HepG2 (cell line): ENCODE measurements around the gene CDHR5. TPM values are rescaled to one million over a fixed set of nuclear protein-coding genes. Genes with fewer than 3 reads are reported as not detected.

Source experiments
- AKAP8 ChIP-seq: sonication (generic); formaldehyde crosslinking; IDR thresholded peaks from 2 replicates; pipeline ENCODE4 v1.5.1; 2020; ENCODE audit warnings: mild to moderate bottlenecking, missing genetic modification reagents
- DZIP1 ChIP-seq: sonication (generic); formaldehyde crosslinking; IDR thresholded peaks from 2 replicates; pipeline ENCODE4 v1.5.0; 2020; ENCODE audit warnings: mild to moderate bottlenecking, missing genetic modification reagents
- ELF3 ChIP-seq: IDR thresholded peaks from 2 replicates; pipeline ENCODE4 v1.6.1; 2016; ENCODE audit warnings: missing genetic modification reagents, missing compliant biosample characterization
- KDM5A ChIP-seq: fragments of 200-600 bp; sonication (generic); IDR thresholded peaks from 2 replicates; pipeline ENCODE4 v1.7.0; 2018; ENCODE audit warnings: antibody characterized with exemption, mild to moderate bottlenecking, low read length, borderline replicate concordance
- KLF13 ChIP-seq: sonication (generic); formaldehyde crosslinking; IDR thresholded peaks from 2 replicates; pipeline ENCODE4 v1.4.0; 2020; ENCODE audit warnings: mild to moderate bottlenecking, missing genetic modification reagents
- KLF6 ChIP-seq: IDR thresholded peaks from 2 replicates; pipeline ENCODE4 v1.8.0; 2016; ENCODE audit warnings: missing biosample characterization, missing genetic modification reagents
- MYC ChIP-seq: sonication (generic); formaldehyde crosslinking; IDR thresholded peaks from 2 replicates; pipeline ENCODE4 v1.9.0; 2021; ENCODE audit warnings: missing genetic modification reagents, borderline replicate concordance
- MYPOP ChIP-seq: sonication (generic); formaldehyde crosslinking; IDR thresholded peaks from 2 replicates; pipeline ENCODE4 v1.8.1; 2023; ENCODE audit warnings: mild to moderate bottlenecking, moderate library complexity, missing genetic modification reagents
- PBX3 ChIP-seq: sonication (generic); formaldehyde crosslinking; IDR thresholded peaks from 2 replicates; pipeline ENCODE4 v1.8.1; 2023; ENCODE audit warnings: missing genetic modification reagents, inconsistent platforms, borderline replicate concordance
- POLR2AphosphoS5 ChIP-seq: IDR thresholded peaks from 2 replicates; pipeline ENCODE4 v1.6.1; 2012; ENCODE audit warnings: low read depth, low read length
- SP2 ChIP-seq: sonication (generic); formaldehyde crosslinking; IDR thresholded peaks from 2 replicates; pipeline ENCODE4 v1.5.1; 2020; ENCODE audit warnings: mild to moderate bottlenecking, missing genetic modification reagents
- SRSF4 ChIP-seq: fragments of 200-400 bp; formaldehyde crosslinking; IDR thresholded peaks from one replicate; pipeline ENCODE4 v1.6.1; 2018; ENCODE audit warnings: mild to moderate bottlenecking, low read depth, low read length, moderate library complexity; ENCODE audit not compliant: poor library complexity, severe bottlenecking
- TOPORS ChIP-seq: sonication (generic); formaldehyde crosslinking; IDR thresholded peaks from 2 replicates; pipeline ENCODE4 v1.8.0; 2023; ENCODE audit warnings: mild to moderate bottlenecking, missing genetic modification reagents
- TSC22D2 ChIP-seq: sonication (generic); formaldehyde crosslinking; IDR thresholded peaks from 2 replicates; pipeline ENCODE4 v1.5.1; 2020; ENCODE audit warnings: missing genetic modification reagents, mild to moderate bottlenecking, borderline replicate concordance
- ZNF12 ChIP-seq: sonication (generic); formaldehyde crosslinking; IDR thresholded peaks from 2 replicates; pipeline ENCODE4 v1.5.0; 2020; ENCODE audit warnings: missing genetic modification reagents
- ZNF563 ChIP-seq: sonication (generic); formaldehyde crosslinking; IDR thresholded peaks from 2 replicates; pipeline ENCODE4 v1.8.0; 2022; ENCODE audit warnings: mild to moderate bottlenecking, moderate library complexity, missing genetic modification reagents
- polyA plus RNA-seq, 8 experiments: library from polyadenylated mRNA; depleted of rRNA in 3 of 8; stranded (reverse) in 7 of 8; unstranded in 1 of 8; fragments of >200 nt; fragmentation: Illumina TruSeq in 4 of 8; extraction: Trizol in 4 of 8; gene quantifications; 2 replicates each; pipeline versions ENCODE4 v1.2.1 to v1.2.3, GENCODE V29; 2011 to 2016; ENCODE audit warnings: low read depth in 4 of 8, missing spikeins in 1 of 8, mixed read lengths in 1 of 8; ENCODE audit not compliant: insufficient read depth in 1 of 8
- total RNA-seq, 5 experiments: library from RNA; depleted of rRNA; stranded (reverse); fragments of >200 nt; fragmentation: Illumina TruSeq; extraction: Trizol; gene quantifications; 2 replicates each; pipeline ENCODE4 v1.2.3, GENCODE V29; 2016; ENCODE audit warnings: low read depth in 1 of 5
- TF ChIP-seq, protein P1 (sequence below): sonication (generic); formaldehyde crosslinking; IDR thresholded peaks from 2 replicates; pipeline ENCODE4 v1.4.0; 2020; ENCODE audit warnings: low read depth, mild to moderate bottlenecking, missing genetic modification reagents

CDHR5 gene
- total and polyA plus RNA-seq, 2 of the 13 experiments (the other 11 are each of a cell fraction or from before 2014, with no cell fraction given) = 0.46 to 0.71 TPM

DNA sequence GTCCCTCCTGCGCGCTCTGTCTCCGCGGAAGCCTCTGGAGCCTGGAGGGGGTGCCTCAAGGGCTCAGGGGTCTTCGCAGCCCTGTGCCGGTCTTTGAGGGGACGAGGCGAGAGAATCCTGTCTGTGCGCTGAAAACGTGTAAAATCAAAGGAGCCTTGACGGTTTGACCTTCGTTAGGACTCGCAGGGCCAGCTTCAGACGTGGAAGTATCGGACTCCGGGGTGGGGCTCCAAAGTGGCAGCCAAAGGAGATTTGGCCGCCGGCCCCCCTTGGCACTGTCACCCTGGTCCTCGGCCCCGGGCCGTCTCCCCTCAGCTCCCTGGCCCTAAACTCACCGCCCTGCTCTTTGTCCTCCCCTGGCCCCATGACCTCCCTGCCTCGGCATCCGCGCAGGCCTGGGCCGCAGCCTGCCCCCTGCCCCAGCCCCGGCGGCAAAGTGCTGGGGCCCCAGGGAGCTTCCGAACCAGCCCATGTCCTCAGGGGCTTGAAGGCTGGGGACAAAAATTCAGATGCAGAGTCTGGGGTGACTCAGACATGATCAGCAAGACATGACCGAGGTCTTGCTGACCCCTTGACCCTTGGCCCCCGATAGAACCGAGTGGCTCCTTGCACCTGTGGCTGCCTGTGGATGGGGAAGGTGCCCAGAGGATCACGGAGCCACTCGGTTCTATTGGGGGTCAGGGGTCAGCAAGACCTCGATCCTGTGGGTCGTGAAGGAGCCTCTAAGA is 55.4 kb downstream of the CDHR5 start (continued):
- no peak for TF ChIP-seq TOPORS (CRISPR knock-in tag)
- TF ChIP-seq SRSF4 = no peak
- no peak for TF ChIP-seq KLF13
- no peak; the same call in 1 of the 2 replicates for TF ChIP-seq KDM5A
- TF ChIP-seq SP2 = no peak
- TF ChIP-seq AKAP8 (CRISPR knock-in tag) = peak; percentile 60; the same call in 1 of the 2 replicates
- no peak for TF ChIP-seq ZNF563
- no peak for TF ChIP-seq KLF6 (CRISPR knock-in tag)
- TF ChIP-seq MYC (CRISPR knock-in tag) = peak; percentile 58; the same call in 1 of the 2 replicates
- no peak for TF ChIP-seq TSC22D2 (CRISPR knock-in tag)
- no peak for TF ChIP-seq ELF3 (CRISPR knock-in tag)
- no peak for TF ChIP-seq ZNF12
- TF ChIP-seq, protein P1, sequence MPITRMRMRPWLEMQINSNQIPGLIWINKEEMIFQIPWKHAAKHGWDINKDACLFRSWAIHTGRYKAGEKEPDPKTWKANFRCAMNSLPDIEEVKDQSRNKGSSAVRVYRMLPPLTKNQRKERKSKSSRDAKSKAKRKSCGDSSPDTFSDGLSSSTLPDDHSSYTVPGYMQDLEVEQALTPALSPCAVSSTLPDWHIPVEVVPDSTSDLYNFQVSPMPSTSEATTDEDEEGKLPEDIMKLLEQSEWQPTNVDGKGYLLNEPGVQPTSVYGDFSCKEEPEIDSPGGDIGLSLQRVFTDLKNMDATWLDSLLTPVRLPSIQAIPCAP (CRISPR knock-in tag) = no peak
- no peak; the same call in 1 of the 2 replicates for TF ChIP-seq MYPOP (CRISPR knock-in tag)
- peak; percentile 16; the same call in 1 of the 2 replicates for TF ChIP-seq POLR2AphosphoS5
- TF ChIP-seq PBX3 (CRISPR knock-in tag) = no peak
- TF ChIP-seq DZIP1 (CRISPR knock-in tag) = no peak
